Thyroid gland (tissue), 4 donors: ENCODE measurements around the gene NOS1AP. TPM values are rescaled to one million over a fixed set of nuclear protein-coding genes. Genes with fewer than 3 reads are reported as not detected.

Experiments
- DNase-seq, 2 donors: peaks; one replicate each; pipeline ENCODE4 v3.0.0-alpha.2; 2019
- H3K27ac ChIP-seq, 3 donors: fragments of 200-600 bp; sonication (generic); 1 replicate in 2 of 3; 2 replicates in 1 of 3; pipeline ENCODE4 v1.5.1; 2016 to 2019; ENCODE audit warnings: mild to moderate bottlenecking in 1 of 3, moderate library complexity in 1 of 3
- H3K27me3 ChIP-seq: fragments of 200-600 bp; sonication (generic); one replicate; pipeline ENCODE4 v1.5.1; 2019
- H3K36me3 ChIP-seq, 2 donors: fragments of 200-600 bp; sonication (generic); one replicate each; pipeline ENCODE4 v1.5.1; 2016 to 2019
- H3K4me1 ChIP-seq, 2 donors: fragments of 200-600 bp; sonication (generic); one replicate each; pipeline ENCODE4 v1.5.1; 2017 to 2019
- H3K4me3 ChIP-seq, 3 donors: fragments of 200-600 bp; sonication (generic); replicated peaks in 1 of 3; 1 replicate in 2 of 3; 2 replicates in 1 of 3; pipeline ENCODE4 v1.5.1; 2016; ENCODE audit warnings: mild to moderate bottlenecking in 1 of 3
- H3K9me3 ChIP-seq: fragments of 200-600 bp; sonication (generic); one replicate; pipeline ENCODE4 v1.5.1; 2017
- POLR2A ChIP-seq, 2 donors: fragments of 450-650 bp; IDR thresholded peaks; one replicate each; pipeline ENCODE4 v1.6.1; 2017; ENCODE audit warnings: antibody characterized with exemption in 2 of 2, mild to moderate bottlenecking in 2 of 2, moderate library complexity in 1 of 2
- WGBS, 2 donors: methylation state at CpG; one replicate each; pipeline ENCODE4 v1.1.5; 2017; 5-methylcytosine and 5-hydroxymethylcytosine counted together
- intact Hi-C: fragments of 100-400 bp; cut with DNase I; formaldehyde crosslinking; loops from one replicate; pipeline ENCODE4 v1.15.1; 2023
- total RNA-seq, 4 donors: library from RNA; depleted of rRNA; stranded (reverse); fragments of >200 nt; gene quantifications; one replicate each; pipeline ENCODE4 v1.2.3, GENCODE V29; 2016
- TF ChIP-seq, protein P1 (sequence below), 6 experiments: fragments of 200-600 bp in 3 of 6; fragments of 450-650 bp in 3 of 6; sonication (generic) in 3 of 6; IDR thresholded peaks; one replicate each; pipeline ENCODE4 v1.5.1; 2016 to 2019; ENCODE audit warnings: antibody characterized with exemption in 6 of 6, mild to moderate bottlenecking in 2 of 6, inconsistent platforms in 1 of 6, moderate library complexity in 1 of 6

The NOS1AP gene
- total RNA-seq, 4 donors from 2014 or later, result 0.40 to 2.2 (median 0.54) TPM

DNA sequence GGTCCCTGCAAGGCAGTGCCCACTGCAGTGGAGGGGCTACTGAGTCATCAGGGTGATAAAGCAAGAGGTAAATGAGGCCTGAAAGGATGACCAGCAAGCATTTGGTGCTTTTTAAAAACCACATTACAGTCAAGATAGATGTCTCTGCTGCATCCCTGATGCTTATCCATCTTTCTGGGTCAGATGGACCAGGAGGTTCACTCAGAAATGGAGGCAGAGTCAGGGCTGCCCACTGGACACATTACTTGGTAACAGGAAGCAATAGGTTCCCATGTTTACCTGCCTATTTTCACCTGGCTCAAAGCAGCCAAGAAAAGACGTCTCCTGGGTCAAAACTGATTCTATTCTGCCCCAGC is 303.6 kb downstream of the NOS1AP start:
- H3K27me3 ChIP-seq, result no peaks in the 10 kb centered on the region
- no peaks in the 10 kb centered on the region for H3K9me3 ChIP-seq
- intact Hi-C loops, result no loop called here
- no peak for DNase-seq
- H3K4me1 ChIP-seq, result no peaks in the 10 kb centered on the region
- H3K4me3 ChIP-seq, result no peak overlapping the region
- 94 to 100% methylated on average over 1 of the region's 1 CpG for WGBS, 2 donors
- TF ChIP-seq, protein P1, sequence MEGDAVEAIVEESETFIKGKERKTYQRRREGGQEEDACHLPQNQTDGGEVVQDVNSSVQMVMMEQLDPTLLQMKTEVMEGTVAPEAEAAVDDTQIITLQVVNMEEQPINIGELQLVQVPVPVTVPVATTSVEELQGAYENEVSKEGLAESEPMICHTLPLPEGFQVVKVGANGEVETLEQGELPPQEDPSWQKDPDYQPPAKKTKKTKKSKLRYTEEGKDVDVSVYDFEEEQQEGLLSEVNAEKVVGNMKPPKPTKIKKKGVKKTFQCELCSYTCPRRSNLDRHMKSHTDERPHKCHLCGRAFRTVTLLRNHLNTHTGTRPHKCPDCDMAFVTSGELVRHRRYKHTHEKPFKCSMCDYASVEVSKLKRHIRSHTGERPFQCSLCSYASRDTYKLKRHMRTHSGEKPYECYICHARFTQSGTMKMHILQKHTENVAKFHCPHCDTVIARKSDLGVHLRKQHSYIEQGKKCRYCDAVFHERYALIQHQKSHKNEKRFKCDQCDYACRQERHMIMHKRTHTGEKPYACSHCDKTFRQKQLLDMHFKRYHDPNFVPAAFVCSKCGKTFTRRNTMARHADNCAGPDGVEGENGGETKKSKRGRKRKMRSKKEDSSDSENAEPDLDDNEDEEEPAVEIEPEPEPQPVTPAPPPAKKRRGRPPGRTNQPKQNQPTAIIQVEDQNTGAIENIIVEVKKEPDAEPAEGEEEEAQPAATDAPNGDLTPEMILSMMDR (IDR thresholded peaks at IDR 0.05), result no peak
- TF ChIP-seq POLR2A (IDR thresholded peaks at IDR 0.05), result no peak
- H3K27ac ChIP-seq, result no peak overlapping the region
- H3K36me3 ChIP-seq, result no peaks in the 10 kb centered on the region

DNA sequence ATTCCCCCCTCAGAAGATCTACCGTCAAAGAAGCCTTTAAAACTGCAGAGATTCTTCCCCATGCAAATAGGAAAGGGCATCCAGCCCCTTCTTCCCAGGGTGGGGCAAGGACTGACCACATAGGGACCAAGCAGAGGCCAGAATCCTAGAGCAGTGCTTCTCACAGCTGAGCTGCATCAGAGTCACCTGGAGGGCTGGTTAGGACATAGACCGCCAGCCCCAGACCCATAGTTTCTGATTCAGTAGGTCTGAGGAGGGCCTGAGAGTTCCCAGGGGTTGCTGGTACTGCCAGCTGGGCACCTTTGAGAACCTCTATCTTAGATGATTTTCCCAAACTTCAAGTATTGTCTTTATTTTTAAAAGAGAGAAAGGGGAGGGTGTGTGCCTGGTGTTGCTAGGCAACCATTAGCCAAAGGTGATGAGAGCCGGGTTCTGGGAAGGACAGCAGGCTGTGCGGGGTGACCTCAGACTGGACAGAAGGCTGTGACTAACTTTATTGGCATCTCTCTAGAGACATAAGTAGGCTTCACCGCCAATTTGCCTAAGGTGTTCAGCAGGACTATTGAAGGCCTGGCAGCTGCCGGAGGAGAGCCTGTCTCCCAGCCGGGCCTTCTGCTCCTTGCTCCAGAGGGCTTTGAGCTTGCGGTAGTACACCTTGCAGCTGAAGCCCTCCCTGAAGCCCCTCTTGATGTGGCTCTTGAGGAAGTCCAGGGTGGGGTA is 304.2 kb downstream of the NOS1AP start:
- H3K4me1 ChIP-seq, result no peaks in the 10 kb centered on the region
- no peak overlapping the region for H3K4me3 ChIP-seq
- H3K27ac ChIP-seq, result no peak overlapping the region
- WGBS, 2 donors, result 82 to 93% methylated on average over 6 to 8 of the region's 8 CpGs
- no peak for DNase-seq
- no peaks in the 10 kb centered on the region for H3K27me3 ChIP-seq
- no peaks in the 10 kb centered on the region for H3K36me3 ChIP-seq
- TF ChIP-seq POLR2A (IDR thresholded peaks at IDR 0.05), result no peak
- TF ChIP-seq, protein P1 (IDR thresholded peaks at IDR 0.05), result no peak
- H3K9me3 ChIP-seq, result no peaks in the 10 kb centered on the region
- intact Hi-C loops, result no loop called here

DNA sequence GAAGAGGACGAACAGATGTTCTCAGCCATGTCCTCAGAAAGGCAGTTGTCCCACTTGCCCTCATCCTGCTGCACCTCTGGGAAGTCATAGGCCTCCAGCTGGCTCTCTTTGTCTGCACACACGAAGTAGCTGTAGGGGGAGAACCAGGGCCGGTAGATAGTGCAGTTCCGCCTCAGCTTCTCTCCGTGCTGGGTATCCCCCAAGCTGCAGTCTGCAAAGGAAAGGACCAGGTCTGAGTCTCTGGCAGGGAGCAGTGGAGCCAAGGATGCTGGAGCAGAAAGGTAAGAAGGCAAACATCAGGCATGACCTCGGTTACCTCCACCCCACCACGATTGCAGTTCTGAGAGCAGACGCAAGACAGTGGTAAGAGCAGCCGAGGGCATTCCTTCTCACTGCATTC is 304.9 kb downstream of the NOS1AP start:
- no peaks in the 10 kb centered on the region for H3K36me3 ChIP-seq
- TF ChIP-seq, protein P1 (IDR thresholded peaks at IDR 0.05), result no peak
- TF ChIP-seq POLR2A (IDR thresholded peaks at IDR 0.05), result no peak
- no peaks in the 10 kb centered on the region for H3K4me1 ChIP-seq
- 82 to 85% methylated on average over 9 of the region's 9 CpGs for WGBS, 2 donors
- H3K27ac ChIP-seq, result no peak overlapping the region
- intact Hi-C loops, result no loop called here
- no peak overlapping the region for H3K4me3 ChIP-seq
- no peak for DNase-seq
- no peaks in the 10 kb centered on the region for H3K9me3 ChIP-seq
- H3K27me3 ChIP-seq, result no peaks in the 10 kb centered on the region

DNA sequence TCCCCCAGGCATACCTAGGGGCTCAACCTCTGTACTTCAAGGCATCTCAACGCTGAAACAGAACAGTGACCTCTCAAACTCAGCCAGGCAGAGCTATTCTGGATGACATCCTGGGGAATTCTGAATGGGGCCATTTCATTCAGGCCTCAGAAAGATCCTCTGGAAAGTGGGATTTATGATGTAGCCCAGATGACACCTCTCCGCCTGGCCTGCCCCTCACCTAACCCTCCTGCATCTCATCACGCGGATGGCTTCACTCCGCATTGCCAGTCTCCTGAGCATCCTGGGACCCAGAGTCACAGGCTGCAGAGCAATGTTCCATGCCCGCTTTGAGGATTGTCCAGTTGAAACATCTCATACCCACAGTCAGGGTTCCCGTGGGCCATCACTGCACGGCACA is 306.0 kb downstream of the NOS1AP start:
- no peaks in the 10 kb centered on the region for H3K36me3 ChIP-seq
- no peaks in the 10 kb centered on the region for H3K9me3 ChIP-seq
- intact Hi-C loops, result no loop called here
- DNase-seq, result no peak
- no peak overlapping the region for H3K27ac ChIP-seq
- WGBS, 2 donors, result 84 to 85% methylated on average over 7 to 8 of the region's 8 CpGs
- H3K4me1 ChIP-seq, result no peaks in the 10 kb centered on the region
- no peak overlapping the region for H3K4me3 ChIP-seq
- TF ChIP-seq, protein P1 (IDR thresholded peaks at IDR 0.05), result no peak
- no peak for TF ChIP-seq POLR2A (IDR thresholded peaks at IDR 0.05)
- H3K27me3 ChIP-seq, result no peaks in the 10 kb centered on the region

DNA sequence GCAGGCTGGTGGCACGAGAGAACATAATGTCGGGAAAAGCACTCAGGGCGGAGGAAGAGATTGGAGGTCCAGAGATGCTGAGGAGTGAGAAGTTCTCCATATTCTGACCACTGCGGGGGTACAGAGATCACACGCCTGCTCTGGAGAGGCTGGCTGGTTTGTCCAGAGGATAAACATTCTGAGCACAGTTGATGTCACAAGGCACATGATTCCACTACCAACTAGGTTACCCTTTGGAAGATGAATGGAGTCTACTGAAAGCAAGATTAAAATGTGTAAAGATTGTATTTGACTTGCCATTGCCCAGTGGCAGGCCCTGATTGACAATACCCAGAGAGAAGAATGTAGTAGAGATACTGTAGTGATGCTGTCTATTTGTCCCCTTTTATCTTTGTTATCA is 307.2 kb downstream of the NOS1AP start, which contains the start of gene SPATA46:
Gene SPATA46 (minus strand): TSS at position 164 of the 400 bp plus-strand sequence. CDS start 64 bp downstream, at position 100.
- Histone ChIP-seq H3K4me3 (no peak within 1 kb of the TSS), H3K27me3 (no peaks in the 10 kb centered on the region), H3K9me3 (no peaks in the 10 kb centered on the region), H3K4me1 (no peaks in the 10 kb centered on the region), H3K36me3 (no peaks in the 10 kb centered on the region), H3K27ac (no peak within 1 kb of the TSS)
- intact Hi-C loops, result no loop called here
- TF ChIP-seq, protein P1 (IDR thresholded peaks at IDR 0.05), result no peak
- TF ChIP-seq POLR2A (IDR thresholded peaks at IDR 0.05), result no peak
- DNase-seq, result no peak
- 93 to 95% methylated on average over 5 of the region's 5 CpGs for WGBS, 2 donors
